ENCODE results near the gene OGFR.

OGFR gene

DNA sequence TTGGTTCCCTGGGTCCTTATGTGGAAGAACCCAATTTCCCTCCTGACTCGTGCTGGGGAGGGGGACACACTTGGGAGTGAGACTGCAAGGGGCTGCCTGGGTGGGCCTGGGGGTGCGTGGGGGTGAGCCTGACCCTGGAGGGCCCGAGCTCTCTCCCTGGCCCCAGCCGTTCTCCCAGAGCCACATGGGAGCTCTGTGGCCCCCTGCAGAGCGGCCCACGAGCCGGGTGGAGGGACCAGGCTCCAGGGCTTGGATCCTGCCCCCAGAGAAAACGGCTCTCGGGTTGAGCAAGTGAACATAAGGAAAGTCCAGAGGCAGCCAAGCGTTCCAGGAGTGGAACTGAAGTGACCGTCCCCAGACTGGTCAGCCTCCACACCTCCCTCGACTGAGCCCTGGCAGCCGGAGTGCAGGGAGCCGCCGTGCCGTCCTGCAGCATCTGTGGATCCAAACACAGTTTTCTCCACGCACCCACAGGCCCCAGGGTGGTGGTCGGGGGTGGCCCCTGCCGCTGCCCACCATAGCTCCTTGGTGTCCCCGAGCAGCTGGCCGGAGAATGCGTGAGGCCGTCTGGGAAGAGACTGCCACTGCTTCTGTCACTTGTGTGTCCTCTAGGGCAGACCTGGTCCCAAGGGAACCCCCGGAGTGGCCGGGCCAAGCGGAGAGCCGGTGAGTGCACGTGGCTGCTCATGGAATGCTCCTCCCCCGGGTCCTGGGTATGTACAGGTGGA lies 22.8 kb downstream of the OGFR start:
- DNase-seq, result peak; percentile 43

DNA sequence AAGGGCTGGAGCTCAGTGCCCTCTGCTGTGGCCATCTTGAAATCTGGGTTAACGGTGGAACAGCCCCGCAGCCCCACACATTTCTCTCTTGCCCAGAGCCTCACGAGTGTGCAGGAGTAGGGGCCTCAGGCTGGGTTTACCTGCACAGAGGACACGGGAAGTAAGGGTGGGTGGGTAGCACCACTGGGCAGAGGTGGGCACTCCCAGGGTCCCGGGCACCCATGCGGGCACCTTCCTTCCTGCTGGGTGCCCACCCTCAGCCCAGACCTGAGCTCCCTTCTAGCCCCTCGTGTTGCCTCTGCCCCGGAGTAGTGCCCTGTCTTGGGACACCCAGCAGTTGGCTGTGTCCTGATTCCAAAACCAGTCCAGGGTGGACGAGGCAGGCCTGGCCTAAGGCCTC lies 23.4 kb downstream of the OGFR start:
- no peak for DNase-seq

DNA sequence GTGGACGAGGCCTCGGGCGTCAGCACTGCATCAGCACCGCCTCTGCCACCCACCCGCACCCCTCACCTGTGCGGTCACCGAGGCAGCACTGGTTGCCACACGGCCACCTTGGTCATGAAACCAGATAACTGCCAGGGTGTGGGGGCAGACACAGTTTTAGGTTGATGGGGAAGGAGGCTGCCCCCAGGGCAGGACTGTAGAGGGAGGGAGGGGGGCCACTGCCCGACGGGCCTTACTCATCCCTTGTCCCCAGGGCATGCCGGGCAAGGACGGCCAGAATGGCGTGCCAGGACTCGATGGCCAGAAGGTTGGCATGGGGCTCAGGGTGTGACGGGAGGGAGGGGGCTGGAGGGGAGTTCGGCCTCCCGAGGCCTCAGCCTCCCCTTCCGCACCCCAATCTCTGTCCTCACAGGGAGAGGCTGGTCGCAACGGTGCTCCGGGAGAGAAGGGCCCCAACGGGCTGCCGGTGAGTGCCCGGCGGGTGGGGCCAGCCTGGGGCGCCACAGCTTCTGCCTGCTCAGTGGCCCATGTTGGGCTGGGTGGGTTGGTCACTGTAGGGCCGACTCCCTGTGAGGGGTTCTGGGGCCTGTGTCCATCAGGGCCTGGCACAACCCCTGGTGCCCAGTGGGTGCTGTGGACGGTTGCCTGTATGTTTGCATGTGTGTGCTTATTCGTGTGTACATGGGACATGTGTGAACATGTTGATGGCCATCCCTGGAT lies 24.0 kb downstream of the OGFR start:
- DNase-seq, result no peak

DNA sequence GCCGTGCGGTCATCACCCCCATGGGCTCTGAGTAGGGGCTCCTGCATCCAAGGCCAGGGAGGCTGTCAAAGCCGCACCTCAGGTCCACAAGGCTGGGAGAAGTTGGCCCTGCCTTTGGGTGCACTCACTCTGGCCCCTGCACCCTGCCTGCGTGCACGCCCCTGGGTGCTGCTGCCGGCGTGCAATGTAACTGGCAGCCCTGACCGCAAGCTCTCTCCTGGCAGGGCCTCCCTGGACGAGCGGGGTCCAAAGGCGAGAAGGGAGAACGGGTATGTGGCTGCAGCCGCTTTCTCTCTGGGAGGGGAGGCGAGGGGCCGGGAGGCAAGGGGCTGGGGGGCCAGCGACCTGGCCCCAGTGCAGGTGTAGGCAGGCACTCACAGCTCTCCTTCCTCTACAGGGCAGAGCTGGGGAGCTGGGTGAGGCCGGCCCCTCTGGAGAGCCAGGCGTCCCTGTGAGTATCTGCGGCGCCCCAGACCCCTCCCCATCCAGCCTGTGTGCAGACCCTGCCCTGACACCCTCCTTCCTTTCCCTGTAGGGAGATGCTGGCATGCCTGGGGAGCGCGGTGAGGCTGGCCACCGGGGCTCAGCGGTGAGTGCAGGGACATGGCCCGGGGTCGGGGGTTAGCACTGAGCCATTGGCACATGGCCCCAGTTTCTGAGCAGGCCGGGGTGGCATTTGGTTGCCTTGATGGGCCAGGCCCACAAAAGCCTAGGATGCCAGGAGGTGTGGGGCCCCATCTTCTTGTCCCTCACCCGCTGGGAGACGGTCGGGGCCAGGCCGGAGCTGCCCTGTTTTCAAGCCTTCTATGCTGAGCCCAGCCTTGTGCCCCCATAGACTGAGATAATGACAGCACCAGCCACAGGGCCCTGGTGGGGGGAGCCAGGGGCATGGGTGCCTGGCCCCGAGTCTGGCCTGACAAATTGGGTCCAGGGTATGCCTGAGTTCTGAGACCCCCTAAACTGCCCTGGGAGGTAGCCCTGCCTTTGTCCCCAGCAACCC lies 24.9 kb downstream of the OGFR start:
- no peak for DNase-seq

DNA sequence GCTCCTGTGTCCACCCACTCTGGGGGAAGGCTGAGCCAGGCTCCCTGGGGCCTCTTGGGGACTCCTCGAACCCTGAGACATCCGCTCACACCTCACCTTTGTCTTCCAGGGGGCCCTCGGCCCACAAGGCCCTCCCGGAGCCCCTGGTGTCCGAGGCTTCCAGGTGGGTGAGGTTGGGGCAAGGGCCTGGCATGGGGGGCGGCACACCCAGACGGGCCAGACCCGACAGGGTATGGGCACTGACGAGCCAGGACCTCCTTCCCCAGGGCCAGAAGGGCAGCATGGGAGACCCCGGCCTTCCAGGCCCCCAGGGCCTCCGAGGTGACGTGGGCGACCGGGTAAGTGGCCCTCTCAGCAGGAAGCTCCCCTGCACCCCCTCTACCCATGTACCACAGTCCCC lies 25.6 kb downstream of the OGFR start:
- DNase-seq, result no peak

DNA sequence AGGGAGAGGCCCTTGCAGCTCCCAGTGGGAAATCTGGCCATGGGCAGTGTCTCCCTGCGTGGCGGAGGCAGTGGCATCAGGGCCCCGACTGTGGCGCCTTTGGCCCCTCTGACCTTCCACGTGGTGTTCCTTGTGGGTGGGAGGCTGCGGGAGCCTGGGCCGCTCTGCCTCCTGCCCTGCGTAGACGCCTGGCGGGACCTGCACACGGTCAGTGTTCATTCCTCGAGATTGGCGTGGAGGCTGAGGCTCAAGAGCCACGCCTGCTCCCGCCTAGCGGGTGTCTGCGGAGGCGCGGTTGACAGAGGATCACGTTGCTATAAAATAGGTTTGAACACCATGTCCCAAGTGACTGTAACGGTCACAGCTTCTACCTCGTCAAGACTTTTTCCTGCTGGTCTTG lies 26.2 kb downstream of the OGFR start:
- no peak for DNase-seq

DNA sequence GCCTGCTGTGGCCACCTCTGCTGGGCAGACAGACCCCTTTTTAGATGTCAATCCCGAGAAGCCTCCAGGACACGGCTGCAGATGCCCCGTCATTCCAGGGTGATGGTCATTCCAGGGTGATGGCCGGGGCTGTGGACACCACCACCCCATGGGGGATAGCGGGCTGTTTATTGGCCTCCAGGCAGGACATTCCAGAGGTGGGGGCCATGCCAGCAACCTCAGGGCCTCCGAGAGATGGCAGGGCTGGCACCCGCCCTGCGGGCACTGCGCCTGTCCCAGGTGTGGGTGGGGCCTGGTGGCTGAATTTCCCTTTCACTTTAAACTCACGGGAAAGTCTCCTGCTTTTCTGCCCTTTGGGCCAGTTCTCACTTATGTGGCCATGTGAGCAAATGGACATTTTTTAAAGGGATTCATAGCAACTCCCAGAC lies 26.7 kb downstream of the OGFR start:
- no peak for DNase-seq

DNA sequence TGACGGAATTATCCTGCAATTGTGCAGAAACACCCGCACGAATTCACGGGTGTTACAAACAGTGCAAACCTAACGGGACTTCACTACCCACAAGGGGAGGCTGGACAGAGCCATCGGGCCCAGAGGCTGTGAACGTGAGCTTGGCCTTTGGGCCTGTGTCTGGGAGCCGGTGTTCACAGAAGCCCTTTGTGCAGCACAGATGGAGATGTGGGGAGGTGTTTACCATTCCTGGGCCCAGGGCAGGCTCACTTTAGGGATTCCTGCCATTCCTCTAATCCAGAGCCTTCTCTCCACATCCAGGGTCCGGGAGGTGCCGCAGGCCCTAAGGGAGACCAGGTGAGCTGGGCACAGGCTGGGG lies 27.2 kb downstream of the OGFR start:
- DNase-seq, result no peak

DNA sequence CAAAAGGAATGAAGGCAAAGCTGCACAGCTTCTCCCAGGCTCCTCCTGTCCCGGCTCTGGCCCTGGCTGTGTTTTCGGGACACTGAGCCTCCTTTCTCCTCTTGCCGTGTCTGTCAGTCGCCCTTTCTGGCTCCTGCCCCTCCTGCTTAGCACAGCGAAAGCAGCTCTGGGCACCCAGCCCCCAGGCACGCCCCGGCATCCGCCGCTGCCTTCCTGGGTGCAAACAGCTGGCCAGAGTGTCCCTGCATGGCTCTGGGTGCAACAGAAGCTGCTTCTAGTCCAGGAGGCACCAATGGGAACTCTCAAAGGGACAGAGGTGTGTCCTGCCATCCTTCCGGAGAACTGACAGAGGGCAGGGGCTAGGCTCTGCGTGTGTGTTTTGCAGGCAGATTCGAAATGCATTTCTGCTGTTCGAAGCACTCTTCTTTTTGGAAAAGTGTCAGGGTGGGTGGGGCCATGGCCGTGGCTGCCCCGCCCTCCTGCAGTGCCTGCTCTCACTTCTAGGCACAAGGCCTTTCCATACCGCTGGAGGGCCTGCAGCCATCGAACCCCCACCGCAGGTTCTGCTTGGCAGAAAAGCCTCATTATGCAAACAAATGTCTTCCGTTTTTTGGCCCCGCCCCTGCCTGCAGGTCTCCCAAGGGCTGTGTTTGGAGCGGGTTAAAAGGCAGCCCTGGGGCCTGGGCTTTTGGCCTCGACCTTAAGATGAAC lies 27.7 kb downstream of the OGFR start:
- DNase-seq, result no peak

DNA sequence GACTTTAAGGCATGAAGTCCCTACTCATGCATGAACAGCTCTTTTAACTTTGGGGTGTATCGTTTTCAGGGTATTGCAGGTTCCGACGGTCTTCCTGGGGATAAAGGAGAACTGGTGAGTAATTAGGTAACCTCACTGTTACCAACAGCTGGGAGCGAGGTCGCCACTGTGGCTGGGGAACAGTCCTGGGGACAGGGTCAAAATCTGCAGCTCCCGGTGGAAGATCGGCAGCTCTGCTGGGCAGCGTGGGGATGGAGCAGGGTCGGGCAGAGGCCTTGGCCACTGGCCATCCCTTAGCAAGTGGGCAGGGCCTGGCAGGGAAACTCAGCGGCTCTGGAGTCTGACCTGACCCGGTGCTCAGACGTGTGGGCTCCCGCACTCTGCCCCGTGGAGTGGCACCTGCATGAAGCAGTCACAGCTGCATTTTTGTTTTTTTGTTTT lies 28.3 kb downstream of the OGFR start:
- no peak for DNase-seq

DNA sequence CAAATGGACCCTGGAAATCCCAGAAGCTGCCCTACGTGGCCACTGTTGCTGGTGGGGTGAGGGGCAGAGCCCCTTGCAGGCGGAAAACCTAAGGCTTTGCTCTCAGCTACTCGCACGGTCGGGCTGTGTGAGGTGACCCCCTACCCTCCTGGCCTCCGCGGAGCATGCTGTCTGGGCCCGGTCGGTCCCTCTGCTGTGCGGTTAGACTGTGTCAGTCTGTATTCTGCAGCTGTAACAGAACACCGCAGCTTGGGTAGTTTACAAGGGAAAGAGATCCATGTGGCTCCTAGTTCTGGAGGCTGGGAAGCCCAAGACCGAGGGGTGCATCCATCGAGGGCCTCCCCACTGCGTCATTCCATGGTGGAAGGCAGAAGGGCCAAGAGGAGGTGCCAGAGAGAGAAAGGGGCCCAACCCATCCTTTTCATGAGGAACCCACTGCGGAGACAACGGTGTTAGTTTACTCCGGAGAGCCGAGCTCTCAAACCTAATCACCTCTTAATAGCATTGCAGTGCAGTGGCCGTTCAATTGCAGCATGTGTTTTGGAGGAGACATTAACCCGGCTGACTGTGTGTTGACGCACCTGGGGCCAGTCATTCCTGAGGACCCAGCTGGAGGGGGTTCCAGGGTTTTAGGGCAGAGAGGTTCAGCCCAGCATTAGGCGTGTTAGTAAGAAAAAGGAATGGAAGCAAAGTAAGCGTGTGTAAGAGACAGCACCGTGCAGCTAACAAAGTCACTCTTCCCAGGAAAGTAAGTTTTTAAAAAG lies 30.5 kb downstream of the OGFR start:
- no peak for DNase-seq

DNA sequence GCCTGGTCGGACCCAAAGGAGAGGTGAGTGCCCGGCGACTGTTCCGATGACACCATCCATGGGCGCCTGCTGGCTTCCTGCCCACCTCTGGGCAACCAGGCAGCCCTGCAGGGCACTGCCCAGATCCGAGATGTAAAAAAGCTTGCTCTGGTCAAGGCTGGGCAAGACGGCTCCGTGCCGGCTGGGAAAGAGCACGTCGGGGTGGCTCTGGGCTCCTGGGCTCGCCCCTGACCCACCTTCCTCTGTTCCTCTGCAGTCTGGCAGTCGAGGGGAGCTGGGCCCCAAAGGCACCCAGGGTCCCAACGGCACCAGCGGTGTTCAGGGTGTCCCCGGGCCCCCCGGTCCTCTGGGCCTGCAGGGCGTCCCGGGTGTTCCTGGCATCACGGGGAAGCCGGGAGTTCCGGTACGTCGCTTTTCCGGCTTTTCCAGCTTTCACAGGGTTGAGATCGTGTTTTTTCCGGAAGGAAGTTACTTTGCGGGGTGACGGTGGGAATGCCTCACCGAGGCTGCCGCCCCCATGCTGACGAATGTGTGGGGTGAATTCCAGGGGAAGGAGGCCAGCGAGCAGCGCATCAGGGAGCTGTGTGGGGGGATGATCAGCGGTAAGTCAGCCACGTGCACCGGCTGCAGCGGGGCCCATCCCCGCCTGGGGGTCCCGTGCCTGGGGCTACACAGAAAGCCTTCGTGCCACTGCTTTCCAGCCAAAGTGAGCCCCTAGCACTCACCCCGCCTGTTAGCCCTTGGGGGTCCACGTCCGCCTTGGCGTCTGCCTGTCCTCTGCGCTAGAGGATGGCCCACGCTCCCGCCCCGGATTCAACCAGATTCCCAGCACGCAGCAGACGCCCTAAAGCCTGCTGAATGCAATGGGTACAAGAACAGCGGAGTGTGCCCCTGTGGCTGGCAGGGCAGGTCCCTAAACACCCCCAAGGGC lies 31.6 kb downstream of the OGFR start:
- no peak for DNase-seq

DNA sequence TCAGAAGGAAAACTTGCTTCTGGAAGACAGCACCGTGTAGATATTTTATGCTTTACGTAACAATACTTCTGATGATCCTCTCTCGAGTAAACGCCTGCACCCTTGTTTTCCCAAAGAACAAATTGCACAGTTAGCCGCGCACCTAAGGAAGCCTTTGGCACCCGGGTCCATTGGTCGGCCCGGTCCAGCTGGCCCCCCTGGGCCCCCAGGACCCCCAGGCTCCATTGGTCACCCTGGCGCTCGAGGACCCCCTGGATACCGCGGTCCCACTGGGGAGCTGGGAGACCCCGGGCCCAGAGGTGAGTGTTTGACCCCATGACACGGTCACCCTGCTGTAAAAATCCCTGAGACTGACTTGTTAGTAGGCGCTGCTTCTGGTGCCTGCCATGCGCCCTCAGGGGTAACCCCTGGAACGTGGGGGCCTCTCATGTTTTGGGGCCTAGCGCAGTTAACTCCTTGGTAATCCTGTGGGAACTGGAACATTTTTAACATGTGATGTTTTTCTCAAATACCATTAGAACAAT lies 32.4 kb downstream of the OGFR start:
- DNase-seq, result no peak

DNA sequence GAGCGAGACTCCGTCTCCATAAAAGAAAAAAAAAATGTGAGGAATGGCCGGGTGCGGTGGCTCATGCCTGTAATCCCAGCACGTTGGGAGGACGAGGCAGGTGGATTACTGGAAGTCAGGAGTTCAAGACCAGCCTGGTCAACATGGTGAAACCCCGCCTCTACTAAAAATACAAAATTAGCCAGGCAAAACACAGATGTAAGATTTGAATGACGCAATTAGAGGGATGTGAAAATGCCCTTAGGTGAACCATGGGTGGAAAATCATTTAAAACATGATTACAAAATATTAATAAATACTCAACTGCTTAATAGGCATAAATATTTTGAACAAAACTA lies 33.1 kb downstream of the OGFR start:
- no peak for DNase-seq

DNA sequence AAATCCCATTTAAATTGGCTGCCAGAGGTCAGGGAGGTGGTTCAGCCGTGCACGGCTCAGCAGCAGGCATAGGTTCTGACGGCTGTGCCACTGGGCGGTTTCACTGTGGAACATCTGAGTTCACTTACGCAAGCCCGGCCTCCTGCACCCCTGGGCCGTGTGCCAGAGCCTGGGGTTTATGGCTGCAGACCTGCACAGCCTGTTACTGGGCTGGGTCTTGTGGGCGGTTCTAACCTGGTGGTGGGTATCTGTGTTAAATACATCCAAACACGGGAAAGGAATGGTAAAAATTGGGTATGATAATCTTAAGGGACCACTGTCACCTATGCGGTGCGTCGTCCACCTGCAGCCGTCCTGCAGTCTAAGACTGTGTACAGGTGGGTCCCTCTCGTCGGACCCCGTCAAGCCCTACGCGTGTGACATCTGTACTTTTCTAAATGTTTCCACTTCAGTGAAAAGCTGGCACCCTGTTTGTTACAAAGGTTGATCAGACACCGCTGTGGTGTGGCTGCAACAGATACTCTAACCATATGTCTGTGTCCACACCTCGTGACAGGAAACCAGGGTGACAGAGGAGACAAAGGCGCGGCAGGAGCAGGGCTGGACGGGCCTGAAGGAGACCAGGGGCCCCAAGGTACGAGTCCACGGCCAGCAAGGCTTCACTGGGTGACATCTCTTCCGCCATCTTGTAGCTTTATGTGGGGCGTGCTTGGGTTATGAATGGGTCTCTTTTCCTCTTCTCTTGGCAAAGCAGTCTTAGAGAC lies 33.7 kb downstream of the OGFR start:
- DNase-seq, result no peak

DNA sequence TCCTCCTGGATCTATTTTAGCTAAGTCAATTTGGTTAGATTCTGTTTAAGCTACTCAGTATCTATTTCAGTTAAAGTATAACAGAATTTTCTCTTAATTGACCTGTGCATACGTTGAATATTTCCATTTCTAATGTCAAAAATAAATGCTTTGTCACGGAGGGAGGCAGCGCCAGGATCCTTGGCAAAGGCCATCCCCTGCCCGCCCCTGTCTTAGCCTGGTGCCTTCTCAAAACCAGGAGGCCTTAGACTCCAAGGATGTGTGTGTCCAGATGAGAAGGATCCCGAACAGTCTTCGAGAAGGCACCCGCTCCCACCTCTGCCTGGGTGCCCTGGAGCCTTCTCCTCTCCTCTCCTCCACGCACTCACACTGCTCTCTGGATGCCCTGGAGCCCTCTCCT lies 34.6 kb downstream of the OGFR start:
- no peak for DNase-seq

DNA sequence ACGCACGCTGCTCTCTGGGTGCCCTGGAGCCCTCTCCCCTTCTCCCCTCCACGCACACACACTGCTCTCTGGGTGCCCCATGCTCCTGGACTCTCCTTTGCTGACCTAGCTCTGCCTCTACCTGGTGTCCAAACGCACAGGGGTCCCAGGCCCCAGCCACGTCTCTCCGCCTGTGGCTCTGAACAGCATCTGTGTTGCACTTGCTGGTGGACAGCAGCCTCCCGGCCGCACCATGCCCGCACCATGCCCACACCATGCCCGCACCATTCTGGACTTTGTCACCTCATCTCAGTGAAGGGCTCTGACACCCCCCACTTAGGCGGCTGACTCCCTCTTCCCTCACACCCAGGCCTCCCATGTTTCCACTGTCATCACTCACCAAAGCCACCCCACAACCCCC lies 35.2 kb downstream of the OGFR start:
- no peak for DNase-seq

DNA sequence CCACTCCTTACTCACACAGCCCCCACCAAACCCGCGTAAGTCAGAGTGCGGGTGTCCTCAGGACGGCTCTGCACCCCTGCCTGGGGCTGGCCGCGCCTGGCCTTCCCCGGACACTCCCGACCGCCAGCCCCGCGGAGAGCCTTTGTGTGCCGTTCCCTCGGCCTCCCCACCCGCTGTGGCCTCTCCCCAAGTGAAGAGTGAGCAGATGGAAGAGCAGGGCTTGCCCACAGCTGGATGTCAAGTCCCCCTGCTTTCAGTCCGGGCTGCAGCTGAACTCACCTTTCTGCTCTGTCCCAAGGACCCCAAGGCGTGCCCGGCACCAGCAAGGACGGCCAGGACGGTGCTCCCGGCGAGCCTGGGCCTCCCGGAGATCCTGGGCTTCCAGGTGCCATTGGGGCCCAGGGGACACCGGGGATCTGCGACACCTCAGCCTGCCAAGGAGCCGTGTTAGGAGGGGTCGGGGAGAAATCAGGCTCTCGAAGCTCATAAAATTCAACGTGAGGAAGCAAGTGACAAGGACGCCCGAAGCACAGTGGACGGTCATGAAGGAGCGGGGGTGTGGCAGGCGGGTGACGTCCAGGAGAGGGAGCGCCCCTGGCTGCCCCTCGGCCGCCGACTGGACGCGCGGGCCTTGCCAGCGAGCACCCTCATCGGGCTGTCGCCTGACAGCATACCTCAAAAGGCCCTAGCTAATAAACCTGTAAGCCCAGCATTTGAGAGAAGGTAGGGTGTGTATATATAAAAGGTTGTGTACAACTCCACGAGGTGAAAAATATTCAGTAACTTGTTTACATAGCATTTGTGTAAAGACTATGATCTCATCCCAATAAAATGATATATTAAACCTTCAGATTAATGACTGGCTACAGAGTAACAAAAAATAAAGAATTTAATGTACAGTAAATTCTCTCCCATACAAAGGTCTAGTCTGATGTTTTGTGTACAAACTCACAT lies 35.9 kb downstream of the OGFR start:
- no peak for DNase-seq

DNA sequence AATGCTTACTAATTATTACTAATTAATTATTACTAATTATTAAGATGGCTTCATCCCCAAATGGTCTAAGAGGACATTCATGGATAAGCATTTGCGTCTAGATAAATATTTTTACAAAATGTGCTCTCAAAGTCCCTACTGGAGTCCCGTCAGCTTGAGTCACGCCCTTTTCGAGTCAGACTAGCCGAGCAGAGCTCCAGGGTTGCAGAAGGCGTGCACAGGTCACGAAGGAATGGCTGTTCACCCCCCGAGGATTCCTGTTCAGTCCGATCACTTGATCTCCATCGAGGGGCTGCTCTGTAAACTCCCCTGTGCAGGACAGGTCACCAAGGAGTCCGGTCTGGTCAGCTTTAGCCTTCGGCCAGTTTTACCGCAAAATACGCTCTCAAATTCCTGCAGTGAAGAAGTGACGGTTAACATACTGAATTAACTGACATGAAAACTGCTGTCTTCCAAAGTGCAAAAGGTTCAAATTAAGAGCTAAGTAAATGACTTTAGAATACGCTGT lies 37.1 kb downstream of the OGFR start:
- no peak for DNase-seq
